Right atrium auricular region (tissue), 2 donors: Measurements from ENCODE around the gene RNF220. TPM values are rescaled to one million over a fixed set of nuclear protein-coding genes. Genes with fewer than 3 reads are reported as not detected.
A peak's percentile ranks its signal among the peaks of the same experiment; 100 is the strongest.
"Not testable (repeated sequence)": the region's sequence is repeated elsewhere in the genome, so short reads cannot be mapped to it uniquely, and the experiment has no call there.

ENCODE experiments used
- DNase-seq: peaks from one replicate; pipeline ENCODE4 v3.0.0-alpha.2; 2019; ENCODE audit warnings: low spot score
- H3K27ac ChIP-seq, 2 donors: fragments of 200-600 bp; sonication (generic); 1 replicate in 1 of 2; 2 replicates in 1 of 2; pipeline ENCODE4 v1.5.1; 2016 to 2019
- H3K27me3 ChIP-seq, 2 donors: fragments of 200-600 bp; sonication (generic); one replicate each; pipeline versions ENCODE4 v1.5.1 to v1.6.0; 2017 to 2019
- H3K36me3 ChIP-seq: fragments of 200-600 bp; sonication (generic); one replicate; pipeline ENCODE4 v1.5.1; 2016
- H3K4me1 ChIP-seq, 2 donors: fragments of 200-600 bp; sonication (generic); one replicate each; pipeline versions ENCODE4 v1.5.1 to v1.6.0; 2017 to 2019
- H3K4me3 ChIP-seq, 2 donors: fragments of 200-600 bp; sonication (generic); 1 replicate in 1 of 2; 2 replicates in 1 of 2; pipeline ENCODE4 v1.5.1; 2017 to 2019; ENCODE audit warnings: mild to moderate bottlenecking in 1 of 2, moderate library complexity in 1 of 2
- H3K9me3 ChIP-seq, 2 donors: fragments of 200-600 bp; sonication (generic); one replicate each; pipeline ENCODE4 v1.5.1; 2019
- total RNA-seq, 2 donors: library from RNA; depleted of rRNA; stranded (reverse); fragments of >200 nt; gene quantifications; one replicate each; pipeline ENCODE4 v1.1.0, GENCODE V29; 2016
- TF ChIP-seq, protein P1 (sequence below), 2 donors: fragments of 200-600 bp; sonication (generic); IDR thresholded peaks; one replicate each; pipeline ENCODE4 v1.5.1; 2019; ENCODE audit warnings: antibody characterized with exemption in 2 of 2

Gene RNF220
- total RNA-seq, 2 donors from 2014 or later = 76.1 to 91.6 TPM

DNA sequence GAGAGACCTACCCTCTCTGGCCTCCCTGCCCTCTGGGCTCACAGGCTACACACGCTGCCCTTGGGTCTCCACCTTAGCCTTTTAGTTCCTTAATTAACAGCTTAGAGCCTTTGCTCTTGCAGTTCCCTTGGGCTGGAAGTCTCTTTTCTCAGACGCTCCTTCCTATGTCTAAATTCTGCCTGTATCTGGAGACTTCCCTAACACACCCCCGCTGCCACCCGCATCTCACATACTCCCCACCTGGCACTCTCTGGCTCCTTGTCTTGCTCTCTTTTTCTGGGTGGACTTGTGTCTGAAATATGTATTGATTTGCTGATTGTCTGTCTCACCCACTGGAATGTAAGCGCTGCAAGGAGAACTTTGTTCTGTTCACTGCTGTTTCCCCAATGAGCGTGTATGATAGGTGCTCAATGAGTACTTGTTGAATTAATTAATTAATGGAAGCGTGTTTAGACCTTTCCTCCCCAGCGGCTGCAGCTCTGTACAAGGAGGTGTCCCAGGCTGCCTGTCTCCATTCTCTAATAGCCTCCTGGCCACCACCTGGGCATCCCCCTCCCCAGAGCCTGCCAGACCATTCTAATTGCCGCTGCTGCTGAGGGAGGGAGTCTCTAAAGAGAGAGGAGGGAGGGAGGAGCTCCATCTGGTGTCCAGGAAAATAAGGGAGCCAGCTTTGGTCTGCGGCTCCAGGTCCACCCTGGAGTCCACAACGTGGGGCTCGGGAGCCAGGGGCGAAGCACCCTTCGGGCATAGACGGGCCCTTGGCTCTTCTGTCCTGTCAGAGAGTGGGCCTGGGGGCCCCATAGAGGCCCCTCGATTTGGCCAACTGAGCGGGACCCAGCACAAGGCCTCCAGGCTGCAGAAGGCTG lies 95.4 kb downstream of the RNF220 start:
- H3K27me3 ChIP-seq = no peaks in the 10 kb centered on the region
- H3K4me1 ChIP-seq = peaks cover 0 to 18% of the 10 kb centered on the region in 2 donors
- H3K4me3 ChIP-seq = peak overlapping the region in 1 of 2 donors; percentile 35
- H3K27ac ChIP-seq = no peak overlapping the region
- DNase-seq = no peak
- no peaks in the 10 kb centered on the region for H3K9me3 ChIP-seq
- H3K36me3 ChIP-seq = no peaks in the 10 kb centered on the region
- TF ChIP-seq, protein P1, sequence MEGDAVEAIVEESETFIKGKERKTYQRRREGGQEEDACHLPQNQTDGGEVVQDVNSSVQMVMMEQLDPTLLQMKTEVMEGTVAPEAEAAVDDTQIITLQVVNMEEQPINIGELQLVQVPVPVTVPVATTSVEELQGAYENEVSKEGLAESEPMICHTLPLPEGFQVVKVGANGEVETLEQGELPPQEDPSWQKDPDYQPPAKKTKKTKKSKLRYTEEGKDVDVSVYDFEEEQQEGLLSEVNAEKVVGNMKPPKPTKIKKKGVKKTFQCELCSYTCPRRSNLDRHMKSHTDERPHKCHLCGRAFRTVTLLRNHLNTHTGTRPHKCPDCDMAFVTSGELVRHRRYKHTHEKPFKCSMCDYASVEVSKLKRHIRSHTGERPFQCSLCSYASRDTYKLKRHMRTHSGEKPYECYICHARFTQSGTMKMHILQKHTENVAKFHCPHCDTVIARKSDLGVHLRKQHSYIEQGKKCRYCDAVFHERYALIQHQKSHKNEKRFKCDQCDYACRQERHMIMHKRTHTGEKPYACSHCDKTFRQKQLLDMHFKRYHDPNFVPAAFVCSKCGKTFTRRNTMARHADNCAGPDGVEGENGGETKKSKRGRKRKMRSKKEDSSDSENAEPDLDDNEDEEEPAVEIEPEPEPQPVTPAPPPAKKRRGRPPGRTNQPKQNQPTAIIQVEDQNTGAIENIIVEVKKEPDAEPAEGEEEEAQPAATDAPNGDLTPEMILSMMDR (IDR thresholded peaks at IDR 0.05) = peak; percentile 30 to 71

DNA sequence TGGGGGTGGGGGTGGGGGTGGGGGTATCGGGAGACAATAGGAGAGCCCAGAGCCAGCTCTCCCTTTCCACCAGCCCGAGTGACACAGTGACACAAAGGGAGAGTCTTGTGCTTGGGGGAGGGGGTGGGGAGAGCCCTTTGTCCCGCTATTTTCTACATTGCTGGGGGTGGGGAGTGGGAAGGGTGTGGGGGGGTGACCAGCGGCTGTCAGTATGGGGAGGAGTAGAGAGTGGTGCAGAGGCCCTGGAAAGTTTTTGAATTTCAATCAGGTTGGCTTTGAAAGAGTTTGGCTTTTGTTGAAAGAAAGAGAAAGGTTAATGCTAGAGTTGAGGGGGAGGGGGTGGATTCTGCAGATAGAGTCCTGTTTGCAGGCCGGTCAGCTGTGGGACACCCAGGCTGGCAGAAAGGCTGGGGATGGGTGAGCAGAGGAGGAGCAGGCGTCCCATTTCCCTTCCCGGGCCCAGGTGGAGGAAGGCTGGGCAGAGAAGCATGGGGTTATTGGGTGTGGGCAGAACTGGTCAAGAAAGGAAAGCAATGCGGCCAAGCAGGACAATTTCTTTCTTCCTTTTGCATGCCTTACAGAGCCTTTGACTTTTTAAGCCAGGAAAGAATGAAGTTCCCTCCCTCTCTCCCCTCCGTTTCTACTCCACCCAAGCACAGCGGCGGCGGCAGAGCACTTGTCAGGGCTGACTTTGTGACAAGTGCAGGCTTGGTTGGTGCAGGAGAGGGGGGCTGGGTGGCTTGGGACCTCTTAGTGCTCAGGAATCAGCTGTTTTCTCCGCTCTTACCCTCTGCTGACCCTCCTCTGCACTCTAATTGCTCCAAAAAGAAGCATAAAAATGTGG lies 96.2 kb downstream of the RNF220 start:
- no peaks in the 10 kb centered on the region for H3K27me3 ChIP-seq
- TF ChIP-seq, protein P1 (IDR thresholded peaks at IDR 0.05) = no peak
- no peaks in the 10 kb centered on the region for H3K36me3 ChIP-seq
- H3K4me3 ChIP-seq = peak overlapping the region in 1 of 2 donors; percentile 35
- no peak for DNase-seq
- H3K9me3 ChIP-seq = no peaks in the 10 kb centered on the region
- peaks cover 0 to 18% of the 10 kb centered on the region in 2 donors for H3K4me1 ChIP-seq
- no peak overlapping the region for H3K27ac ChIP-seq

GRCh38 chr1:44502823-44503222 lies 97.8 kb downstream of the RNF220 start:
- H3K4me3 ChIP-seq, H3K9me3 ChIP-seq, H3K27ac ChIP-seq, H3K36me3 ChIP-seq, DNase-seq, H3K27me3 ChIP-seq: not testable (repeated sequence)
- peaks cover 0 to 14% of the 10 kb centered on the region in 2 donors for H3K4me1 ChIP-seq

- TF ChIP-seq, protein P1 (IDR thresholded peaks at IDR 0.05) = no peak
- Histone ChIP-seq H3K4me3 (no peak overlapping the region), H3K27me3 (no peaks in the 10 kb centered on the region), H3K4me1 (peaks cover 0 to 14% of the 10 kb centered on the region in 2 donors), H3K36me3 (no peaks in the 10 kb centered on the region), H3K9me3 (no peaks in the 10 kb centered on the region), H3K27ac (no peak overlapping the region)
- DNase-seq = no peak
Measured at GRCh38 chr1:44503625-44504024, 98.6 kb downstream of the RNF220 start.

DNA sequence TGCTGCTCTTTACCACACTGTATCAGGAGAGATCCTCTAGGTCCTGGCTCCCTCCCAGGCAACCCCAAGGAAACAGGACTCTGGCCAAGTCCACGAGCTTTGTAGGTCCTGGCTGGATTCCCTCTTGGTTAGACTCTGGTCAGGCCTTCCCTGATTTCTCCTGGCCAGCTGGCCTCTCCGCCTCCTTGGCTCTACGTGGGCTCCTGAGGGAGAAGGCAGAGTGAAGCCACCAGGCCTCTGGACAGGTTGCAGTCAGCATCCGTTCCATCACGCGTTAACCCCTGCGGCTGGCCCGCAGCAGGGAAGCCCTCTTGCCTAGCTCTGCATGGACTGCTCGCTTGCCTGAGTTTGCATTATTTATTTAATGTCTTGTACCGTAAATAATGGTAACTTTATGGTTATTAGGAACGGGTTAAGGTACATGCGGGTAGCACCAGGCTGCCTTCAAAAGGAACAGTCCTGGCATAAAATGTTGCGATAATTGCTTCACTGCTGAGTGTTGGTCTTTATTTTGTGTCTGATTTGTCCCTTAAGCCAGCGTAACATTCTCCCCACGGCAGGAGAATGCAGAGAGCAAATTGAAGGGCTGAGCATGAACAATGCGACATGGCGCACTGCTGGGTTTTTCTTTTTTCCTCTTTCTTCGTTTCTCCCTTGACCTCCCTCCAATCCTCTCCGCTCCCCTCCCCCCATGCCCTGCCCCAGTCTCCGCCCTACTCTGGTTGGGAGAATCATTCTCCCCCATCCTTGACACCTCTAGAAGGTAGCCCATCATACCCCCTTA lies 100.3 kb downstream of the RNF220 start:
- H3K27ac ChIP-seq = no peak overlapping the region
- H3K9me3 ChIP-seq = no peaks in the 10 kb centered on the region
- no peak for DNase-seq
- no peaks in the 10 kb centered on the region for H3K27me3 ChIP-seq
- peaks cover 0 to 13% of the 10 kb centered on the region in 2 donors for H3K4me1 ChIP-seq
- H3K4me3 ChIP-seq = no peak overlapping the region
- TF ChIP-seq, protein P1 (IDR thresholded peaks at IDR 0.05) = no peak
- H3K36me3 ChIP-seq = no peaks in the 10 kb centered on the region
